Measurements from ENCODE around the gene HPCA.

Gene HPCA

GRCh38 chr1:32861904-32862695 is 24.2 kb upstream of the HPCA start:
- H3K9ac ChIP-seq (ENCODE audit: low read length): no peak overlapping the region
- no peaks in the 10 kb centered on the region for H3K36me3 ChIP-seq (ENCODE audit: low read length)
- no peaks in the 10 kb centered on the region for H3K27me3 ChIP-seq (ENCODE audit: low read length)
- H3K27ac ChIP-seq (ENCODE audit: low read depth, low read length): no peak overlapping the region
- no peak overlapping the region for H2AFZ ChIP-seq (ENCODE audit: low read depth, low read length, severe bottlenecking)
- no peak overlapping the region for H3K4me3 ChIP-seq (ENCODE audit: insufficient read depth, low read length, poor library complexity, severe bottlenecking)
- no peak overlapping the region for H3K4me2 ChIP-seq (ENCODE audit: low read depth, low read length, poor library complexity, severe bottlenecking)
- H3K9me3 ChIP-seq (ENCODE audit: insufficient read depth, low read length): no peaks in the 10 kb centered on the region
- TF ChIP-seq EZH2phosphoT487 (conservative IDR thresholded peaks at IDR 0.05; ENCODE audit: low read length): no peak
- TF ChIP-seq CTCF (IDR thresholded peaks at IDR 0.05; ENCODE audit: insufficient read depth, low read length, poor library complexity, severe bottlenecking): no peak
- H3K9me2 ChIP-seq (replicated peaks; ENCODE audit: insufficient read depth, low read length): no peaks in the 10 kb centered on the region
- H3F3A ChIP-seq (ENCODE audit: insufficient read depth): no peaks in the 10 kb centered on the region
- H4K20me1 ChIP-seq (ENCODE audit: low read depth, low read length): no peaks in the 10 kb centered on the region
- no peaks in the 10 kb centered on the region for H3K79me2 ChIP-seq (ENCODE audit: insufficient read depth, low read length)

DNA sequence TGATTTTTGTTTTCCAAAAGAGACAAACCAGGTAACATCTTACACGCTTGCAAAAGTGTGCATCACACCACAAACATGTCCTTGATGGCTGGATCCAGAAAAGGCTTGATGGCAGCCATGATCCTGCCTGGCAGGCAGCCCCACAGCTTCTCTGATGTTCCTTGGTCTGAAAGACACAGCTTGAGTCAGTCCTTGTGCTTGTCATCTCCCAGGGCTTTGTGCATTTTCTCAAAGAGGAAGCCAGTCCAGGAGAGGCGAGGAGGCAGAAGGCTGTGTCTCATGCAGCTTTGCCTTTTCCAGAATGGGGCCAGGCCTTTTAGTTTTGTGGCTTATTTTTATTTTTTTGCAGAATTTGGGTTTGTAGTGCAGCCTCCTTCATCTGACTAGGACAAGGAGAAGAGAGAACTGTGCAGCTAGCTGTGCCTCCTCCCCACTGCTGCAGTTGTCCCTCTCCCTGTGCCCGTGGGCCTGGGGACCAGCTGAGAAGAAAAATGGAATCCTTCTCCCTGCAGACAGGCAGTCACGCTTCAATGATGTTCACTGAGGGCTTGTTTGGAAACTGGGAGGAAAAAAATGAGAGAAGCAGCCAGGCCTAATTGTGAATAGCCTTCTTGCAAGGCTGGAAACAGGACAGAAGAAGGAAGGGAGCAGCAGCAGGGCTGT is 22.9 kb upstream of the HPCA start:
- Histone ChIP-seq H3K79me2 (ENCODE audit: insufficient read depth, low read length) (no peaks in the 10 kb centered on the region), H3K4me3 (ENCODE audit: insufficient read depth, low read length, poor library complexity, severe bottlenecking) (no peak overlapping the region), H3K27ac (ENCODE audit: low read depth, low read length) (no peak overlapping the region), H3K9me2 (replicated peaks; ENCODE audit: insufficient read depth, low read length) (no peaks in the 10 kb centered on the region), H3F3A (ENCODE audit: insufficient read depth) (no peaks in the 10 kb centered on the region), H3K27me3 (ENCODE audit: low read length) (no peaks in the 10 kb centered on the region), H3K9ac (ENCODE audit: low read length) (no peak overlapping the region), H4K20me1 (ENCODE audit: low read depth, low read length) (no peaks in the 10 kb centered on the region), H2AFZ (ENCODE audit: low read depth, low read length, severe bottlenecking) (no peak overlapping the region), H3K9me3 (ENCODE audit: insufficient read depth, low read length) (no peaks in the 10 kb centered on the region), H3K4me2 (ENCODE audit: low read depth, low read length, poor library complexity, severe bottlenecking) (no peak overlapping the region), H3K36me3 (ENCODE audit: low read length) (no peaks in the 10 kb centered on the region)
- TF ChIP-seq CTCF (IDR thresholded peaks at IDR 0.05; ENCODE audit: insufficient read depth, low read length, poor library complexity, severe bottlenecking) (no peak), EZH2phosphoT487 (conservative IDR thresholded peaks at IDR 0.05; ENCODE audit: low read length) (no peak)

DNA sequence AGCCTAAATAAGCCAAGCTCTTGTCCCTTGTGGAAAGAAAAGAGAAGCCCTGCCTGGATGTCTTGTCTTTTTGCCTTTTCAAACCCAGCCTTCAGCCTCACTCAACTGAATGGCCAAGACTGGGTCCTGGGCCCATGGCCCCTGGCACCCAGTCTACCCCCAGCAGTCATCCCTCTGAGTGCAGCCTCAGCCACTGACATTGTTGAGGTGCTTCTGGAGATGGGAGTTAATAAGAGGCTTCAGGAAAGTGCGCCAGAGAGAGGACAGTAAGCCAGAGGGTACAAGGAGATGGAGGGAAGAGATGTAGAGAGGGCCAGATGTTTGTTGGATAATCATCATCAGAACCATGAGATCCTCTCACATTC is 22.4 kb upstream of the HPCA start:
- Histone ChIP-seq H3K9ac (ENCODE audit: low read length) (no peak overlapping the region), H2AFZ (ENCODE audit: low read depth, low read length, severe bottlenecking) (no peak overlapping the region), H4K20me1 (ENCODE audit: low read depth, low read length) (no peaks in the 10 kb centered on the region), H3K9me3 (ENCODE audit: insufficient read depth, low read length) (no peaks in the 10 kb centered on the region), H3K27ac (ENCODE audit: low read depth, low read length) (no peak overlapping the region), H3K4me2 (ENCODE audit: low read depth, low read length, poor library complexity, severe bottlenecking) (no peak overlapping the region), H3F3A (ENCODE audit: insufficient read depth) (no peaks in the 10 kb centered on the region), H3K27me3 (ENCODE audit: low read length) (no peaks in the 10 kb centered on the region), H3K9me2 (replicated peaks; ENCODE audit: insufficient read depth, low read length) (no peaks in the 10 kb centered on the region), H3K79me2 (ENCODE audit: insufficient read depth, low read length) (no peaks in the 10 kb centered on the region), H3K4me3 (ENCODE audit: insufficient read depth, low read length, poor library complexity, severe bottlenecking) (no peak overlapping the region), H3K36me3 (ENCODE audit: low read length) (no peaks in the 10 kb centered on the region)
- TF ChIP-seq CTCF (IDR thresholded peaks at IDR 0.05; ENCODE audit: insufficient read depth, low read length, poor library complexity, severe bottlenecking) (no peak), EZH2phosphoT487 (conservative IDR thresholded peaks at IDR 0.05; ENCODE audit: low read length) (no peak)

Measured in SU-DHL-6 (cell line).